NCI-H748 (cell line): ENCODE measurements around the gene PEPD.
A peak's percentile ranks its signal among the peaks of the same experiment; 100 is the strongest.
"Not testable (repeated sequence)": the region's sequence is repeated elsewhere in the genome, so short reads cannot be mapped to it uniquely, and the experiment has no call there.

ENCODE experiments used
- DNase-seq: peaks from one replicate; lab custom pipeline; 2025; ENCODE audit not compliant: unreplicated experiment; lab: John Stamatoyannopoulos, UW

Gene PEPD

DNA sequence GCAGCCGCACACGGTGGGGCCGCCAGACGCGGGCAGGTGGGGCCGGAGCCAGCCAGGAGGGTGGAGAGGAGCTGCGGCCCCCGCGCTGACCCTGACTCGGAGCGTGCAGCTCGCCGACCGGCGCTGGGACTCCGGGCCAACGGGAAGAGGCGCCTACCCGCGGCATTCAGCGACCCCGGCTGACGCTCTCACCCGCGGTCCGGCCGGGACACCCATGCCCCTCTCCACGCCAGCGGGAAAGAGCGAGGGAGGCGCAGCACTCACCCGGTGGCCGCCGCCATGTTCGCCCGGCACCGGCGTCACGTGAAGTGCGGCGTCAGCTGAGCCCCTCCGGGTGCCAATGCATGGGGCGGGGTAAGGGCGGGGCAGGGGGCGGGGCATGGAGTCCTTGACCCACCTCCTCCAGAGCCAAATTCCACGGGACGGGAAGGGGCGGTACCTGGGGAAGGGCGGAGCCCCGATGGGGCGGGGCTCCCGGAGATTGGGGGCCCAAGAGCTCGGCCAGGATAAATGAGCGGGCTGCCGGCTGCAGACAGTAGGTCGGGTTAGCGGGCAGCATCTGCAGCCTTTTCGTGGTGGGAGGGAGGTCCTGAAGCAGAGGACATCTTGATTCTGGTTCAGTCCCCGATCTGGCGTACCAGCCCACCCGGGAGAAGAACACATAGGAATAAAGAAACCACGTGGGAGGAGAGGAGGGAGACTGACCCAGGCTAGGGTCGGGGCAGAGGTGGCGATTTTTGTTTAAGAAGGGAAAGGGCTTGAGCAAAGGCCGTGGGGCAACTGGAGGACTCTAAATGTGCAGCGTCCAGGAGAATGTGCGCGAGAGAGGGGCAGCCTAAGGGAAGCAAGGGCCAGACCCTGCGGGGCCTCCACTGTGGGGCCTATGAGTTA, at the start of gene PEPD:
Gene PEPD, minus strand, starts transcription at position 312 of the 891 bp plus-strand sequence. Its CDS starts 31 bp downstream, at position 281.
- DNase-seq = peak; percentile 92

GRCh38 chr19:33569821-33570220, 48.2 kb upstream of the PEPD start:
- no peak for DNase-seq

DNA sequence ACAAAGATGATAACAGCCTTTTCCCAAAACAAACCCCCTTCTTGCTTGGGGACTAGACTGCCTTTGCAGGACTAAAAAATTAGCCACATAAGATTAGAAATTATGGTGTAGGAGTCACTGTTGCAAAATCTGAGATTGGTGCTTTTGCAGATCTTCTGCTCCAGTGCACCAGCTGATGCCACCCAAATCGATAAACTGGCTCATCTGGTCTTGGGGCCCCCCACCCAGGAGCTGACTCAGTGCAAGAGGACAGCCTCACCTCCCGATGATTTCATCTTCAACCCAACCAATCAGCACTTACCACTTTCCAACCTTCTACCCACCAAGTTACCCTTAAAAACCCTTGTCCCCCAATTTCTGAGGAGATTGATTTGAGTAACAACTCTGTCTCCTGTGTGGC, 47.1 kb upstream of the PEPD start:
- DNase-seq = no peak

GRCh38 chr19:33564836-33565338, 43.3 kb upstream of the PEPD start:
- no peak for DNase-seq

GRCh38 chr19:33562636-33563035, 41.0 kb upstream of the PEPD start:
- DNase-seq = no peak

DNA sequence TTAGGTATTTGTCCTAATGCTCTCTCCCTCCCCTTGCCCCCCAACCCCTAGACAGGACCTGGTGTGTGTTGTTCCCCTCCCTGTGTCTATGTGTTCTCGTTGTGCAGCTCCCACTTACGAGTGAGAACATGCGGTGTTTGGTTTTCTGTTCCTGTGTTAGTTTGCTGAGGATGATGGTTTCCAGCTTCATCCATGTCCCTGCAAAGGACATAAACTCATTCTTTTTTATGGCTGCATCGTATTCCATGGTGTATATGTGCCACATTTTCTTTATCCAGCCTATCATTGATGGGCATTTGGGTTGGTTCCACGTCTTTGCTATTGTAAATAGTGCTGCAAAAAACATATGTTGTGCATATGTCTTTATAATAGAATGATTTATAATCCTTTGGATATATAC, 40.1 kb upstream of the PEPD start:
- DNase-seq = not testable (repeated sequence)

GRCh38 chr19:33561261-33561660, 39.7 kb upstream of the PEPD start:
- no peak for DNase-seq

- DNase-seq = no peak
Measured at GRCh38 chr19:33559996-33560395, 38.4 kb upstream of the PEPD start.

DNA sequence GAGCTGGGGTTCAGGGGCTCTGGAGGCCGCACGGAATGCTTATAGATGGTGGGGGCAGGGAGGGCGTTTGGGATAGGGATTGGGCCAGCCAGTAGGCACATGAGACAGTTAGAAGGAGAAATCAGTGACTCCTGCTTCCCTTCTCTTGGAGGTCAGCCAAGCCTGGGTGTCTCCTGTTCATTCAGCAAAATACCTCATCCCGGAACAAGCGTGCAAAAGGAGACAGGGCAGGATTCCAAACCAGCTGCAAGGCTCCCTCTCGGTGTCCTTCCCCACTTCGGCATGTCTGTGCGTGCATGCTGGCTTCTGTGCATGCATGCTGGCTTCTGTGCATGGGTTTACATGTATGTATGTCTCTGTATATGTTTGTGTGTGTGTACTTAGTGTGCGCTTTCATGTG, 37.3 kb upstream of the PEPD start:
- no peak for DNase-seq

- no peak for DNase-seq
Measured at GRCh38 chr19:33558151-33558550, 36.6 kb upstream of the PEPD start.

GRCh38 chr19:33557720-33558119, 36.1 kb upstream of the PEPD start:
- DNase-seq = no peak

GRCh38 chr19:33557196-33557595, 35.6 kb upstream of the PEPD start:
- DNase-seq = no peak

DNA sequence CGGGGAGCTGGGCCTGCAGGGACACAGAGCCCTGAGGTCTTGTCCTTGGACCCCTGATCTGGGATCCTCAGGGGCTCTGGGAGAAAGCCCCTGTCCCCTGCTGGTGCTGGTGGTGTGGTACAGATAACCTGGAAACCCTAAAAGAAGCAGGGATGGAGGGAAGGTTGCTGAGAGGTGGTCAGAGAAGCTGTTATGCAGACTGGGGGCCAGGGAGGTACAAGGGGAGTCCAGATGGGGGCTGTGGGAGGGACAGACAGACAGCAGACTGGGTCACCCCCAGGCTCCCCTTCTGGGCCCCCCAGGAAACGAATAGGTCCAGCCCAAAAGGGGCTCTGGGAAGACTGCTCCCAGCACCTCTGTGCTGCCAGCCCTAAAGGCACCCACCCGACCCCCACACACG, 34.7 kb upstream of the PEPD start:
- no peak for DNase-seq

GRCh38 chr19:33555726-33556125, 34.1 kb upstream of the PEPD start:
- not testable (repeated sequence) for DNase-seq

- no peak for DNase-seq
Measured at GRCh38 chr19:33554821-33555220, 33.2 kb upstream of the PEPD start.

DNA sequence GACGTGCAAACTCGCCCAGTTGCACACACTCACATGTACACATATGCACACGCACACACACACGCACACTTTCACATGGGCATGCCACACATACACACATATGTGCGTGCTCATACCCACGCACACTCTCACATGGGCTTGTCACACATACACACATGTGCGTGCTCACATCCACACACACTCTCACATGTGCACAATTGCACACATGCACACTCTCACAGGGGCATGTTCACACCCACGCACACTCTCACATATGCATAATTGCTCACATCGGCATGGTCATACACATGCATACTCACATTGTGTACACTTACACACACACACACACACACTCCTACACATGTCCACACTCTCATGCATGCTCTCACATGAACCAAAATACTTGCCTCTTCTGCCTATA, 32.8 kb upstream of the PEPD start:
- DNase-seq = no peak

DNA sequence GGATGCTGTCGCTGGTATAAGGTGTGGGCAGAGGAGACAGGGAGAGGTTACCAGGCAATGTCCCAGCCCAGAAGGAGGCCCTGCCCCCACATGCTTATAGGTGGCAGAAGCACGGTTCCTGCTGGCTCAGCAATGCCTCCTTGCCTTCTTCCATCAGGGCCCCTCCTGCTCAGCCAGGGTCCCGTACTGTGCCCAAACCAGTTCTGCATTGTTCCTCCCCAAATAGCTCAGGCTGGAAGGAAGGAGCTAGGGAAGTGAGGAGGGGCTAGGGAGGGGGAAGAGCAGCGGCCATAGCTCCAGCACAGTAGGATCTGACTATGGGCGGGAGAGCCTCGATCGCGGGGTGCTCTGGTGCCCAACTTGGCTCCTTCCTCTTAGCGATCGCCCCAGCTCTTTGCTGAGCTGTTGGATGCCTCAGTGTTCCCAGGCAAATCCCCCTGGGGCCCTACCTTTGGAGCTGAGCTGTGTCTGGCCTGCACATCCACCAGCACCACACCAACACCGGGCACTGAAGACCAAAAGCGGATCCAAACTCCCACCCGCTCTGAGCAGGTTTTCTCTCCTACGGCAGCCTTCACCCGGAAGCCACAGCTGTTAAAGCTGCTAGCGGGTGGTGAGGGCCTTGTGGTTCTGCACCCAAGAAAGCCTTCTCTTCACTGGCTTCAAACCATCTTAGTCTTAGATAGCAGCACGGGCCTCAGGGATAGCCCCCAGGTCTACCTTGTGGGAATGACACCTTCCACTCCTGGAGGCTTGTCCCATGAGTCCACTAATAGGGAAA, 32.1 kb upstream of the PEPD start:
- DNase-seq = no peak

GRCh38 chr19:33552928-33553279, 31.3 kb upstream of the PEPD start:
- no peak for DNase-seq

DNA sequence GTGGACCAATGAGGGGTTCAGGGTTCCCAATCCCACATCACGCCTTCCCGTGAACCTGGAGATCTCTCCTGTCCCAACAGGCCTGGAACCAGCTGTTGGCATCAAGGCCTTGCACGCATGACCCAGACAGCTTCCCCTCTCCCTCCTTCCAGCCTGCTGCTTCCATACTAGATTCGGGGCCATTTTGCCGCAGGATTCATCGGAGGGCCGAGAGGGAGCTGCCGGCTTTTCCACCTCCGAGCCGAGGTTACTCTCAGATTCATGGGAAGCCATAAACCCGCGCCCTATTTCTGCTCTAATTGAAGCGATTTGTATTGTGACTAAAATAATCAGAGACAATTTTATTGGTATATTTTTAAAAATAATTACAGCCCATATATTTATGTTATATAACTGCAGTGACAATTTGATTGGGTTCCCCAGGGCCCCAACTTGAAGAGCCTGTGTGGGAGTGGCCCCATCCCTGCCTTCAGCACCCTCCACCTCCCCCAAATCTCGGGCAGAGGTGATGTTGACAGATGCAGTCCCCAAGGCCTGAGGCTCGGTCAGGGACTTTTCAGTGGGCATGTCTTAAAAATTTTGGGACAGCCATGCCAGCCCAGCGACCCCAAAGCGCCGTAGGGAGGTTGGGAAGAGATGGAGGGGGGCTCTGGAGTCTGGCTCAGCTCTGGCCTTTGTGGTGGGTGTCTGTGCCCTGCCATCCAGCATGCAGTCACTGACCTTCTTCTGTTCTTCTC, 30.8 kb upstream of the PEPD start:
- no peak for DNase-seq

DNA sequence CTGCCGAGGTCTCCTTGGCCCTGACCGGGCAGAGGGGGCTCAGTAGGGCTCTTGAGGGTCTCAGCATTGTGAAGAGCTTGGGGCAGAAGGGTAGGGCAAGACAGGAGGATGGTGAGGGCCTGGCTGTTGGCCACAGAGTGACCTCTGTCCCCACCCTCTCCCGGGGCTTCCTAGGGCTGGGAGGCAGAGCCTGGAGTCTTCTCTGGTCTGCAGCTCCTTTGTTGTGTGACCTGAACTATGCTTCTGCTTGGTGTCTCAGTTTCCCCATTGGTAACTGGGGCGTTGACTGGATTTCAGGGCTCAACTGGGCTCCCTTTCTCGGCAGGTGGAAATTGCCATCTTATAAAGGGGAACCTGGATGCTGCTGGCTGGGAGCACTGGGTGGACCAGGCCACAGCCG, 30.1 kb upstream of the PEPD start:
- DNase-seq = no peak

DNA sequence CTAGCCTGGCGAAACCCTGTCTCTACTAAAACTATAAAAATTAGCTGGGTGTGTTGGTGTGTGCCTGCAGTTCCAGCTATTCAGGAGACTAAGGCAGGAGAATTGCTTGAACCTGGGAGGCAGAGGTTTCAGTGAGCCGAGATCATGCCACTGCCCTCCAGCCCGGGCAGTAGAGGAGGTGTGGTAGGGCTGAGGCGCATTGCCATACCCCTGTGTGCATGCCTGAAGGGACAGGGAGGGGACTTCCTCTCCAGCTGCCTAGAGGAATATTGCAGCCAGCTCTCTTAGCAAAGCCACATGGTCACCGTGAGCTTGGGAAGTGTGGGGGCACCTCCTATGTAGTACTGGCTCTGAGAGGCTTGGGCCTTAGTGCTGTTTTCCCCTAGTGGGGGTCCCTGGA, 29.2 kb upstream of the PEPD start:
- DNase-seq = no peak
